Measurements from ENCODE around the gene CCR5. TPM values are rescaled to one million over a fixed set of nuclear protein-coding genes. Genes with fewer than 3 reads are reported as not detected.

CCR5 gene
- total RNA-seq, 3 donors from 2014 or later: 0.73 to 0.98 (median 0.96) TPM

DNA sequence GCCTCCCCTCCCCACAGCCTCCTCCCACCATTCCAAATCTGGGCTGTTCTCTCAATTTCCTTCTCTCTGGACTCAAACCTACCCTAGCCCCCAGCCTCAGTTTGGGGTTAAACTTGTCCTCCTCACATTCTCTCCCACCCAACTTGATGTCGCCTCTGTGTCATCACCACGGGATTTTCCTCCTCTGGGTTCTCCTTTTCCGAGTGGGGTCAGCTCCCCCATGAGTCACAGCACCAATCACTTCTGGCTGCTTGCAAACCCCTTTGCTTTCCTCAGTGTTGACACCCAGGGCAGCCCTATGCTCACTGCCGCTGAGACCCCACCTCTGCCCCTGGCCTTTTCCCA, 35.7 kb downstream of the CCR5 start:
- no peaks in the 10 kb centered on the region for H3K36me3 ChIP-seq
- H3K4me1 ChIP-seq: no peaks in the 10 kb centered on the region
- DNase-seq (ENCODE audit: low spot score in 2 of 2): no peak

DNA sequence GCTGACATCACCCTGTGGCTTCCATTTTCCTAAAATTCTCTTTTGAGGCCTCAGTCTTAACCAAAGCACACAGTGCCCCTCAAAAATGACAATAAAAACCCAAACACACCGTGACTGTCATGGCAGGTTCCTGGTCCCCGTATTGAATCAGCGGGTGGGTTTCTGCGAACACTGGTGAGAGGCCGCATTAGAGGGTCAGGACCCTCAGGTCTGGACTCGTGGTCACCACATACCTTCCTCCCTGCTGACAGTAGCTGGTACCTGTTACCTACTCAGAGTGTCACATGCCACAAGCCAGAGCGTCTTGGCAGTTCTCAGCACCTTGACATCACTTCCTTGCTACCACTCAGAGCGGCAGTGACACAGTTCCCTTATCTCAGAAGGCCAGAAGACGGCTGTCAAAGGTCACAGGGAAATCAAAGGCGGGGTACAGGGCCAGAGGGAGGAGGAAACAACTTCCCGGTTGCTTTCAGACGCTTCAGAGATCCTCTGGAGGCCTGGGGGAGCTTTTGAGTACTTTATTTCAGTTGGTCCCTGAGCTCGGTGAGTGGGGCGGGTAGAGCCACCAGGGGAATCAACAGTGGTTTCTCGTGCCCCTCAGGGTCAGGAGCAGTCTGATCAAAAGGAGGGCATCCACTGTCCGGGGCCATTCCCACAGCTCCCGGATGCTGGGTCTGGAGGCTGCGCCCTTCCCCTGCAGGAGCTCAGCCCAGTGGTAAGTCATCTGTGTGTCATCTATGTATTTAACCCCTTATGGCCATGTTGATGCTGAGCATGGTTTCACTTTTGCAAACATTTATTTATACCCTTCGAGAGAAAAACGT, 36.3 kb downstream of the CCR5 start, which contains the start of the genes CCR5AS and CCRL2:
Gene CCR5AS (minus strand): TSS at position 279 of the 824 bp plus-strand sequence.
Gene CCRL2 (plus strand): TSS at position 472 of the 824 bp plus-strand sequence. CDS start 821 bp downstream, outside the sequence.
- Histone ChIP-seq H3K27me3 (peaks cover 0 to 7% of the 10 kb centered on the region in 2 donors), H3K27ac (peak within 1 kb of the TSS; percentile 50 to 84), H3K4me3 (peak within 1 kb of the TSS; percentile 4 to 50 (median 22)), H3K4me1 (no peaks in the 10 kb centered on the region), H3K36me3 (no peaks in the 10 kb centered on the region), H3K9me3 (no peaks in the 10 kb centered on the region)
- intact Hi-C loops (cut with DNase I; ENCODE audit: low total_unique reads): no loop called here
- TF ChIP-seq POLR2AphosphoS5 (IDR thresholded peaks at IDR 0.05) (peak in 1 of 3 donors; percentile 36), POLR2A (IDR thresholded peaks at IDR 0.05) (no peak)
- no peak for DNase-seq (ENCODE audit: low spot score in 2 of 2)

More for the DNA sequence above, 35.7 kb downstream of the CCR5 start:
- H3K27ac ChIP-seq: peak overlapping the region; percentile 50 to 77
- TF ChIP-seq POLR2A (IDR thresholded peaks at IDR 0.05): no peak
- TF ChIP-seq, protein P1, sequence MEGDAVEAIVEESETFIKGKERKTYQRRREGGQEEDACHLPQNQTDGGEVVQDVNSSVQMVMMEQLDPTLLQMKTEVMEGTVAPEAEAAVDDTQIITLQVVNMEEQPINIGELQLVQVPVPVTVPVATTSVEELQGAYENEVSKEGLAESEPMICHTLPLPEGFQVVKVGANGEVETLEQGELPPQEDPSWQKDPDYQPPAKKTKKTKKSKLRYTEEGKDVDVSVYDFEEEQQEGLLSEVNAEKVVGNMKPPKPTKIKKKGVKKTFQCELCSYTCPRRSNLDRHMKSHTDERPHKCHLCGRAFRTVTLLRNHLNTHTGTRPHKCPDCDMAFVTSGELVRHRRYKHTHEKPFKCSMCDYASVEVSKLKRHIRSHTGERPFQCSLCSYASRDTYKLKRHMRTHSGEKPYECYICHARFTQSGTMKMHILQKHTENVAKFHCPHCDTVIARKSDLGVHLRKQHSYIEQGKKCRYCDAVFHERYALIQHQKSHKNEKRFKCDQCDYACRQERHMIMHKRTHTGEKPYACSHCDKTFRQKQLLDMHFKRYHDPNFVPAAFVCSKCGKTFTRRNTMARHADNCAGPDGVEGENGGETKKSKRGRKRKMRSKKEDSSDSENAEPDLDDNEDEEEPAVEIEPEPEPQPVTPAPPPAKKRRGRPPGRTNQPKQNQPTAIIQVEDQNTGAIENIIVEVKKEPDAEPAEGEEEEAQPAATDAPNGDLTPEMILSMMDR (IDR thresholded peaks at IDR 0.05): no peak
- no peak for TF ChIP-seq POLR2AphosphoS5 (IDR thresholded peaks at IDR 0.05)
- intact Hi-C loops (cut with DNase I; ENCODE audit: low total_unique reads): no loop called here
- peaks cover 0 to 7% of the 10 kb centered on the region in 2 donors for H3K27me3 ChIP-seq
- H3K9me3 ChIP-seq: no peaks in the 10 kb centered on the region
- peak overlapping the region in 1 of 3 donors; percentile 19 for H3K4me3 ChIP-seq

DNA sequence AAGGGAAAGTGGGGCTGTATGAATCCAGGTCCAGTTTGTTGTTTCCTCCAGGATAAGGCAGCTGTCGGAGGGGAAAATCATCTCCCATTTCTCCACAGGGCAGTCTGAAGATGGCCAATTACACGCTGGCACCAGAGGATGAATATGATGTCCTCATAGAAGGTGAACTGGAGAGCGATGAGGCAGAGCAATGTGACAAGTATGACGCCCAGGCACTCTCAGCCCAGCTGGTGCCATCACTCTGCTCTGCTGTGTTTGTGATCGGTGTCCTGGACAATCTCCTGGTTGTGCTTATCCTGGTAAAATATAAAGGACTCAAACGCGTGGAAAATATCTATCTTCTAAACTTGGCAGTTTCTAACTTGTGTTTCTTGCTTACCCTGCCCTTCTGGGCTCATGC, 37.2 kb downstream of the CCR5 start:
- intact Hi-C loops (cut with DNase I; ENCODE audit: low total_unique reads): loop anchor here (1.0 kb wide), 1 partner anchor 31 kb away; no protein-coding TSS in a partner anchor
- no peak for DNase-seq (ENCODE audit: low spot score in 2 of 2)
- H3K4me1 ChIP-seq: no peaks in the 10 kb centered on the region
- H3K36me3 ChIP-seq: no peaks in the 10 kb centered on the region
- no peaks in the 10 kb centered on the region for H3K9me3 ChIP-seq
- peaks cover 0 to 7% of the 10 kb centered on the region in 2 donors for H3K27me3 ChIP-seq
- TF ChIP-seq, protein P1 (IDR thresholded peaks at IDR 0.05): no peak
- TF ChIP-seq POLR2A (IDR thresholded peaks at IDR 0.05) (no peak), POLR2AphosphoS5 (IDR thresholded peaks at IDR 0.05) (no peak)
- H3K4me3 ChIP-seq: peak overlapping the region; percentile 4 to 50 (median 22)
- H3K27ac ChIP-seq: peak overlapping the region in 1 of 2 donors; percentile 44

DNA sequence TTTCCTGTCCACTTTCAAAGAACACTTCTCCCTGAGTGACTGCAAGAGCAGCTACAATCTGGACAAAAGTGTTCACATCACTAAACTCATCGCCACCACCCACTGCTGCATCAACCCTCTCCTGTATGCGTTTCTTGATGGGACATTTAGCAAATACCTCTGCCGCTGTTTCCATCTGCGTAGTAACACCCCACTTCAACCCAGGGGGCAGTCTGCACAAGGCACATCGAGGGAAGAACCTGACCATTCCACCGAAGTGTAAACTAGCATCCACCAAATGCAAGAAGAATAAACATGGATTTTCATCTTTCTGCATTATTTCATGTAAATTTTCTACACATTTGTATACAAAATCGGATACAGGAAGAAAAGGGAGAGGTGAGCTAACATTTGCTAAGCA, 38.1 kb downstream of the CCR5 start:
- intact Hi-C loops (cut with DNase I; ENCODE audit: low total_unique reads): loop anchor here (1.0 kb wide), 1 partner anchor 30 kb away; no protein-coding TSS in a partner anchor

DNA sequence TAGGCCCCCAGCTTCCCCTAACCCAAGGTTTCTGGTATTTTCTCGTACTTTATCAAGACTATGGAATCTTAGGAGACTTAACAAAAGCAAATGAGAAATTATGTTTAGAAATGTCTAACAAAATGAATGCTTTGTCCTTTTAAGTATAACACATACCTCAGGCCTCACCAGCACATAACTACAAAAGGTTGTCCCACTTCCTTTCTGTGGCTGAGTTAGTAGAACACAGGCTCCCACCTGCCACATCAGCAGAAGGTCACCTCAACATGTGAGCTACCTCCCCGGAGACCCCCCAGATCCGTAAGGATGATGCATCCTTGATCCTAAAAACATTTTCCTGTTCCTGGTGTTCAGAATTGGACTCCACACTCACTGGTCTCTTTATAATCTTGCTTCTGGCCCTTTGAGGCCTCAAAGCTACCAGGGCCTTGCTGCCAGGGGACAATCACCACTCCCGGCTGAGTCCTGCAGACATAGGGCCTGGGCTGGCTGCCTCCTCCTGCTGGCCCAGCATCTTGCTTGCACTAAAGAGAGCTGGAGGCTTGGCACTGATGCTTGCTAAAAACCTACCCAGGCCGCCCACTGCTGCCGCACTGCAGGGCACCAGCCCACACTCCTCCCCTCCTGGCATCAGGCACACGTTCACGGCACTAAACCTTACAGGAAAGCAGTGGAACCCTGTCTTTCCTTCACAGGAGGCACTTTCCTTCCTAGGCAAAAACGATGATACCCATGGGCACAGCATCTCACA, 39.2 kb downstream of the CCR5 start:
- H3K9me3 ChIP-seq: no peaks in the 10 kb centered on the region
- H3K4me1 ChIP-seq: no peaks in the 10 kb centered on the region
- H3K27me3 ChIP-seq: peaks cover 0 to 7% of the 10 kb centered on the region in 2 donors
- intact Hi-C loops (cut with DNase I; ENCODE audit: low total_unique reads): no loop called here
- H3K4me3 ChIP-seq: no peak overlapping the region
- no peak overlapping the region for H3K27ac ChIP-seq
- no peak for DNase-seq (ENCODE audit: low spot score in 2 of 2)
- TF ChIP-seq, protein P1 (IDR thresholded peaks at IDR 0.05): no peak
- no peak for TF ChIP-seq POLR2AphosphoS5 (IDR thresholded peaks at IDR 0.05)
- TF ChIP-seq POLR2A (IDR thresholded peaks at IDR 0.05): no peak
- H3K36me3 ChIP-seq: no peaks in the 10 kb centered on the region

More for the DNA sequence above, 38.1 kb downstream of the CCR5 start:
- Histone ChIP-seq H3K4me3 (no peak overlapping the region), H3K27me3 (peaks cover 0 to 7% of the 10 kb centered on the region in 2 donors), H3K27ac (no peak overlapping the region), H3K9me3 (no peaks in the 10 kb centered on the region), H3K4me1 (no peaks in the 10 kb centered on the region), H3K36me3 (no peaks in the 10 kb centered on the region)
- DNase-seq (ENCODE audit: low spot score in 2 of 2): no peak
- TF ChIP-seq, protein P1 (IDR thresholded peaks at IDR 0.05): no peak

Measured in breast epithelium (tissue), 4 donors.